Heart right ventricle (tissue), 16 donors: ENCODE measurements around the gene PKNOX1. TPM values are rescaled to one million over a fixed set of nuclear protein-coding genes. Genes with fewer than 3 reads are reported as not detected.
"Not testable (repeated sequence)": the region's sequence is repeated elsewhere in the genome, so short reads cannot be mapped to it uniquely, and the experiment has no call there.

Experiments
- ATAC-seq, 8 donors: fragments of 200-7000 bp; cut with Tn5 transposase; one replicate each; pipeline ENCODE4 v1.9.1; 2020; ENCODE audit warnings: mild to moderate bottlenecking in 8 of 8, moderate library complexity in 8 of 8, moderate number of reproducible peaks in 1 of 8
- DNase-seq, 2 donors: peaks; one replicate each; pipeline ENCODE4 v3.0.0-alpha.2; 2020
- H3K27ac ChIP-seq, 10 donors: fragments of 200-600 bp; sonication (generic) in 2 of 10; one replicate each; pipeline versions ENCODE4 v1.5.0 to v1.8.0; 2020 to 2022; ENCODE audit warnings: mild to moderate bottlenecking in 3 of 10
- H3K27me3 ChIP-seq, 7 donors: fragments of 200-600 bp; one replicate each; pipeline ENCODE4 v1.8.0; 2021 to 2022; ENCODE audit warnings: mild to moderate bottlenecking in 2 of 7
- H3K36me3 ChIP-seq, 9 donors: fragments of 200-600 bp; sonication (generic) in 1 of 9; one replicate each; pipeline versions ENCODE4 v1.5.0 to v1.8.0; 2020 to 2022; ENCODE audit warnings: mild to moderate bottlenecking in 2 of 9
- H3K4me1 ChIP-seq, 9 donors: fragments of 200-600 bp; sonication (generic) in 1 of 9; one replicate each; pipeline versions ENCODE4 v1.5.0 to v1.8.0; 2020 to 2022; ENCODE audit warnings: mild to moderate bottlenecking in 4 of 9
- H3K4me3 ChIP-seq, 10 donors: fragments of 200-600 bp; sonication (generic) in 2 of 10; one replicate each; pipeline versions ENCODE4 v1.5.0 to v1.8.0; 2020 to 2022; ENCODE audit warnings: mild to moderate bottlenecking in 7 of 10, moderate library complexity in 2 of 10
- H3K9me3 ChIP-seq, 11 donors: fragments of 200-600 bp in 10 of 11; sonication (generic) in 2 of 11; one replicate each; pipeline versions ENCODE4 v1.5.0 to v1.8.0; 2013 to 2022; ENCODE audit warnings: mild to moderate bottlenecking in 2 of 11, control low read depth in 1 of 11, moderate library complexity in 1 of 11
- WGBS, 2 donors: extraction: QIAGEN DNeasy Blood & Tissue Kit; methylation state at CpG; one replicate each; pipeline ENCODE4 v1.1.7; 2013; ENCODE audit warnings: inconsistent platforms in 1 of 2; 5-methylcytosine and 5-hydroxymethylcytosine counted together
- intact Hi-C, 10 donors: fragments of 100-400 bp; cut with DNase I; formaldehyde crosslinking; loops; one replicate each; pipeline versions ENCODE4 v1.11.1 to v1.14.2; 2022
- polyA plus RNA-seq, 2 donors: library from polyadenylated mRNA; stranded (reverse); fragments of 200-250 nt; gene quantifications; one replicate each; pipeline ENCODE4 v1.2.3, GENCODE V29; 2013
- total RNA-seq, 10 donors: library from RNA; stranded (reverse); fragmentation: NEBNext Ultra II Directional in 3 of 10; extraction: Animal tissue kit (Norgen Biotek cat#: 25700) in 3 of 10; gene quantifications; one replicate each; pipeline versions ENCODE4 v1.2.1 to v1.2.4, GENCODE V29; 2021 to 2023
- donor health status: Arrhythmogenic right ventricular cardiomyopathy.
- donor health status: ischemic (EF 13 %, LVEDD 7.1; RV severe dilation, severe dysfunction).
- donor health status: healthy with polysubstance abuse.
- donor health status: DM: no; HTN: yes; CAD: no.
- donor health status: DM: no; HTN: no; CAD: no.
- donor health status: ischemic (EF 25% LVEDD 6.9; RV normal size, moderate dysfunction).
- donor health status: ischemic (EF 25% LVEDD 5.7; RV mildly dilated, moderate dysfunction).
- donor health status: healthy.
- donor health status: DM: yes; HTN: yes; CAD: no.
- donor health status: Ischemic cardiomyopathy.
- donor health status: ischemic (EF 35%, LVEDD 5.7; RV mildly dilated, moderate dysfunction).
- donor health status: nonischemic (EF 11% LVEDD 7.7; RV severe dilation, severe dysfunction).
- donor health status: DM: yes; HTN: yes; CAD: no.
- donor health status: PGD.
- donor health status: ischemic (EF 29% LVEDD 5.4; RV normal size, mild dysfunction).
- donor health status: nonischemic (EF 23%, LVEDD 6.1; RV moderate dilation, normal function).

The PKNOX1 gene
- total and polyA plus RNA-seq, 12 donors = 5.0 to 11.6 (median 7.6) TPM

DNA sequence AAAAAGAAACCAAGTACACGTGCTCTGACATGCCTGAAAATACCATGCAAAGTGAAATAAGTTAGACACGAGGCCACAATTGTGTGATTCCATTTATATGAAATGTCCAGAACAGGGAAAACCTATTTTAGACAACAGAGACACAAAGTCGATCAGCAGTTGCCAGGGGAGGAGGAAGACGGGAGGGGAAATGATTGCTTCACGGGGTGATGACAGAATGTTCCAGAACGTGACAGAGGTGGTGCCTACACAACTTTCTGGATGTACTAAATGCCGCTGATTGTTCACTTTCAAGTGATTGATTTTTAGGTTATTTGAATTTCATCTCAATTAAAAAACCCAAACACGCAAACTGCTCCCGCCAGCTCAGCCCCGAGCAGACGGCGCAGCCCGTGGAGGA lies 78.8 kb downstream of the PKNOX1 start:
- H3K9me3 ChIP-seq, H3K4me3 ChIP-seq, H3K27ac ChIP-seq, H3K36me3 ChIP-seq, DNase-seq, intact Hi-C loops, ATAC-seq, H3K4me1 ChIP-seq, H3K27me3 ChIP-seq: not testable (repeated sequence)
- WGBS, 2 donors = no CpG with 5 or more reads among the region's 13 CpGs

DNA sequence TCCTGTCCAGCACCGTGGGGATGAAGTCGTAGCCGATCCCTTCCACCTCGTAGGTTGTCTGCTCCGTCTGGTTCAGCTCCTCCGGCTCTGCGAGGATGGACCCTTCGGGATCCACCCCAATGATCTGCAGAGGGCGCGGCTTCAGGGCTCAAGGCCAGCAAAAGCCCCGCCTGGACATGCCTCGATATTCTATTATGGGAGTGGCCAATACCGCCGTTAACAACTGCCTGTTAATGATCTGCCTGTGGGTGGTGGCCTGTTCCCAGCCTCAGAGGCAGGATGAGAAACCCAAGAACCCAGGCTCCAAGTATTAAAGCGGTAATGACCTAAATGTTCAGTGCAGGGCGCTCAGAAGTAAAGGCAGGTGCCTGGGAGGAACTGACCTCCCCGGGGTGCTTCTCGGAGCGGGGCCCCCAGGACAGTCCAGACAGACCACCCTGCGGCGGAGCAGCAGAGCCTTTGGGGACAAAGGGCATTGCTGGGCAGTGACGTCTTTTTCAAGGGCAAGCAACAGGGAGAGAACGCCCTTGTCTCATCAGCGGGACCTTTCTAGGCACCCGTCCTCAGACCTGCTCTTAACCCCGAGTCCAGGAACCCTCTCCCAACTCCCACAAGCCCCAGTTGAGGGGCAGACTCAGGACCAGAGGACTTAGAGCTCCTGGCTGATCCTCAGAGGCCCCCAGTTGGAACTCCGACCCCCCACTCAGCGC lies 88.7 kb downstream of the PKNOX1 start:
- ATAC-seq, H3K4me3 ChIP-seq, H3K4me1 ChIP-seq, H3K27me3 ChIP-seq, H3K36me3 ChIP-seq, intact Hi-C loops, H3K27ac ChIP-seq, H3K9me3 ChIP-seq, DNase-seq: not testable (repeated sequence)
- WGBS, 2 donors = 96% methylated on average over 2 of the region's 28 CpGs; no CpG with 5 or more reads in 1 of the 2 donors

DNA sequence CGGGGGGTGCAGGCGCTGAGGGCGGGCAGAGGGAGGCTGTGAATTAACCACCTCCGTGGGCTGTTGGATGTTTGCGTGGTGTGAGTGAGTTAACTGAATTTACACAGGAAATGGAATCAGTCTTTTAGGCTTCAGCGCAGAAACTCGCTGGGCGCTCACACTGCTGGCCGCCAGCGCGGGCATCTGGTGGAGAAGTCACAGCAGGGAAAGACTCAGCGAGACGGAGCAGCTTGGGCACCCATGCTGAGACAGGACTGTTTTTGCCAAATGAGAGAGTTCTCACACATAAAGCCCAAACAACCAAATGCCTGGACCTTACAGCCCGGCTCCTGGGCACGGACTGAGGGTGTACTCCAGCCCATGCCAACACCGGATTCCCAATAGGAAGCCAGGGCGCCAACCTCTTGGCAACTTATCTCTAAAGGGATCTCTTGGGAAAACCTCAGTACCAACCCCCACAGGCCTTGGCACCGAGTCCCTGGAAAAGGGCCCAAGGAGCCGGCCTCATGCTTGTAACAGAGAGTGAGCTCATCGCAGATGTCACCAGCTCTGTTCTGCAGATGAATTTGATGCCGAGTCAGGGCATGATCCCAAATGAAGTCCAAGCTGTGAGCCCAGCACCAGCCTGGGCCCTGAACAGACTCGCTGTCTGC lies 90.0 kb downstream of the PKNOX1 start:
- peak in 3 of 8 donors; percentile 16 to 51 (median 45) for ATAC-seq
- H3K4me3 ChIP-seq, H3K27me3 ChIP-seq, H3K36me3 ChIP-seq, H3K27ac ChIP-seq, intact Hi-C loops, H3K9me3 ChIP-seq, H3K4me1 ChIP-seq, DNase-seq: not testable (repeated sequence)
- no CpG with 5 or more reads among the region's 22 CpGs for WGBS, 2 donors

DNA sequence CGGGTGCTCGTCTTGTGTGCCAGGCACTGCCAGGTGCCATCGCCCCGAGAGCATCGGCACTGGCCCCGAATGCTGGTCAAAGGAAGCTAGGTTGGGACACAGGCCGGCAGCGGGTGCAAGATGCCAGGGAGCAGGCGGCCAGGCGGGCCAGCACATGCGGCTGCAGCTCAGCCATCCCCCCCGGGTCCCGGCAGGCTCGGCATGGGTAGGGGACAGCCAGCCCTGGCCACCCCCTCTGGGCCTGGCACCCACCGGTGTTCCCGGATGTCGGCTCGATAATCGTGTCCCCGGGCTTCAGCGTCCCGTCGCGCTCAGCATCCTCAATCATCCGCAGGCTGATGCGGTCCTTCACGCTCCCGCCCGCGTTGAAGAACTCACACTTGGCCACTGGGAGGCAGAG lies 91.6 kb downstream of the PKNOX1 start:
- H3K27me3 ChIP-seq, H3K9me3 ChIP-seq, intact Hi-C loops, H3K4me3 ChIP-seq, H3K4me1 ChIP-seq, DNase-seq, H3K27ac ChIP-seq, H3K36me3 ChIP-seq, ATAC-seq: not testable (repeated sequence)
- 94 to 100% methylated on average over 2 to 16 of the region's 30 CpGs for whole genome bisulfite sequencing, 2 donors

DNA sequence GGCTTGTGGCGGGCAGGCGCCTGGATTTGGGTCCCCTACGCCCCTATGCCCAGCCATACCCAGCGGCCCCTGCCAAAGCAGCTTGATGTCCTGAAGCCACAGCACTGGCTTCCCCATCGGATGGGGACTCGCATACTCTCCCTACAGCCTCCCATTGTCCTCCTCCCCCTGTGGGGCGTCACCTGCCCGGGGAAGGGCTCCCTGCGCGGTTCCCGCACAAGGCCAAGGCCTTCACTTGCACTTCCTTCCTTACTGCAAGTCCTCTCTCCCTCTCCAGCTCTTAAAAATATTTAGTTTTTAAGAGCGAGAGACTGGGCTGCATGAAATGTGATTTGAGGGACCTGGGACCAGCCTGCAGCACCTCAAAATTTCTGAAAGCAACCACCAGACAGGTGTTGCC lies 92.3 kb downstream of the PKNOX1 start:
- H3K36me3 ChIP-seq, H3K27ac ChIP-seq, H3K27me3 ChIP-seq, H3K4me3 ChIP-seq, ATAC-seq, H3K4me1 ChIP-seq, intact Hi-C loops, DNase-seq, H3K9me3 ChIP-seq: not testable (repeated sequence)
- WGBS, 2 donors = 73 to 83% methylated on average over 1 to 8 of the region's 12 CpGs

DNA sequence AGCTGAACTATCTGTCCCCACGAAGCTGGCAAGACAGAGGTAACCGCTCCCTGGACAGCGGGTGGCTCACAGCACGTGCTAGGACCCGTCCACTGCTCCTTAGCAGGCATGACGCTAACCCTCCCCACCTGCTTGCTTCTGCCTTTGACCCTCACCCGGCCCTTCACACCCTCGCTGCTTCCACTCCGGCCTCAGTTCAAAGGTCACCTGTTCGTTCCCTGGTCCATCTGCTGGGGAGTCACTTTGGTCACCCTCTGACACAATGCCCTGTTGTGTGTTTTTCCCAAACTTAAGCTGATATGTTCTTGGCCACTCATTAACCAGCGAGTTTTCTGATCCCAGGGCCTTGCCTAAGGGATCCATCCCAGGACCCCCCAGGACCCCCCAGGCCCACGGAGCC lies 93.7 kb downstream of the PKNOX1 start:
- H3K4me3 ChIP-seq, H3K27ac ChIP-seq, intact Hi-C loops, H3K36me3 ChIP-seq, DNase-seq, H3K4me1 ChIP-seq, ATAC-seq, H3K27me3 ChIP-seq, H3K9me3 ChIP-seq: not testable (repeated sequence)
- 83 to 92% methylated on average over 4 of the region's 12 CpGs for WGBS, 2 donors

DNA sequence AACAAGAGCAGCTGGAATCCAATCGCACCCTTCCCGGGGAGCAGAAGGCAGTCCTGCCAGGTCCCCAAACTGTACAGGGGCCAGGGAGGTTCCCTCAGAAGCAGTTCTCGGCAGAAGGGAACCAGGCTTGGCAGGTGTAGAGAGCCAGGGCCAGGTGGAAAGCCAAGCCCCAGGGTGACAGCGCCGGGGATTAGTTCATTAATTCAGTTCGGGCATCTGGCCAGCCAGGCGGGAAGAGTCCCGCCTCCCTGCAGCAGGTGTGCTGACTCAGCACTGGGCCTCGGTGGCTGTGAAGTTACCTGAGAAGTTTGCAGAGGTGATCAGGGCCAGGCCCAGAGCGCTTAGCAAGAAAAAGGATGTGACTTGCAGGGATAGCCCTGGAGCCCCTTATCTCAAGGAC lies 95.3 kb downstream of the PKNOX1 start:
- H3K36me3 ChIP-seq, H3K9me3 ChIP-seq, H3K27me3 ChIP-seq, H3K4me1 ChIP-seq, ATAC-seq, DNase-seq, H3K27ac ChIP-seq, intact Hi-C loops, H3K4me3 ChIP-seq: not testable (repeated sequence)
- no CpG with 5 or more reads among the region's 10 CpGs for WGBS, 2 donors

DNA sequence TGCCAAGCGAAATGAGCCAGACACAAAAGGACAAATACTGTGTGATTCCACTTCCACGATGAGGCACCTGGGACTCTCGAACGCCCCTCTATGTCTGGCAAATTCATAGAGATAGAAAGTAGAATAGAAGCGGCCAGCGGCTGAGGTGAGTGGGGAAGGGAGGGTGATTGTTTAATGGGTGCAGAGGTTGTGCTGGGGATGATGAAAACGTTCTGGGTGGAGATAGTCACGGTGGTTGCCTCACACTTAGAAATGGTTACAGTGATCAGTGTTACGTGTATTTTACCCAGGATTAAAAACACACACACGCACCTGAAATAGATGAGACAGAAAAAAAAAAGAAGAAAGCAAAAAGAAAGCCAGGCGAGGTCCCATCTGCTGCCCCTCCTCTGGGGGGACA lies 98.4 kb downstream of the PKNOX1 start:
- H3K9me3 ChIP-seq, H3K27ac ChIP-seq, H3K4me1 ChIP-seq, DNase-seq, intact Hi-C loops, H3K36me3 ChIP-seq, H3K4me3 ChIP-seq, ATAC-seq, H3K27me3 ChIP-seq: not testable (repeated sequence)
- no CpG with 5 or more reads among the region's 11 CpGs for WGBS, 2 donors

DNA sequence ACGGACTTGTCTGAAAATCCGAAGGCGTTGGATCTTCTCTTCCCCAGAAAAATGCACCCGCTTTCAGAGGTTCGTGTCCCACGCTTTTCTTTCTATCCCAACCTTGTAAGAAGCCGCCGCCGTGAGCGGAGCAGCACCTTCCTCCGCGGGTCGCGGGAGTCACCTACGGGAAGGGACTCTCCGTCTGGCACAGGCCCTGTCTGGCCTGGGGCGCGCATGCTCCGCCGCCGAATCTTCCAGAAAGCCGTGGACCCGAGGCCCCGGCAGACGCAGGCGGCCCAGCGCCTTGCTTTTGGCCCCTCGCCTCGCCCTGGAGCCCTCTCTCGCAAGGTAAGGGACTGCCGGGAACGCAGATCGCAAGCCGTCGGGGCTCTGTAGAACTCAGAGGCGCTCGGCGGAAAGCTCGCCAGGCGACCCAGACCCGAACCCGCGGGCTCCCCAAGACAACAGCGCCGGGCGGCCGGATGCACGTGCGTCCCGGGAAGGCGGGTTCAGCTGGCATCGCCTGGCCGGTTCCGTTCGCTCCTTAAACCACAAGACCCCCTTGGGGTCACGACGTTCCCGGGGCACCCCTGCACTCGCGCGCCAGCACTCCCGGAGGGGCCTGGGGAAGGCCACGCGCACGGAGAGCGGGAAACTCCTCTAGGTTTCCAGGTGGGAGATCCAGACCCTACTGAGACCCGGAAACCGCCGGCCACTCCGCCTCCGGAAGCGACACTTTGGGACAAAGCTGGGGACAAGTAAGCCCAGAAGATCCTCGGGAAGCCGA lies 100.2 kb downstream of the PKNOX1 start:
- H3K27ac ChIP-seq, H3K4me3 ChIP-seq, intact Hi-C loops, H3K4me1 ChIP-seq, H3K36me3 ChIP-seq, DNase-seq, H3K27me3 ChIP-seq, H3K9me3 ChIP-seq: not testable (repeated sequence)
- ATAC-seq = peak in 4 of 8 donors; percentile 10 to 20 (median 20)
- no CpG with 5 or more reads among the region's 74 CpGs for WGBS, 2 donors

DNA sequence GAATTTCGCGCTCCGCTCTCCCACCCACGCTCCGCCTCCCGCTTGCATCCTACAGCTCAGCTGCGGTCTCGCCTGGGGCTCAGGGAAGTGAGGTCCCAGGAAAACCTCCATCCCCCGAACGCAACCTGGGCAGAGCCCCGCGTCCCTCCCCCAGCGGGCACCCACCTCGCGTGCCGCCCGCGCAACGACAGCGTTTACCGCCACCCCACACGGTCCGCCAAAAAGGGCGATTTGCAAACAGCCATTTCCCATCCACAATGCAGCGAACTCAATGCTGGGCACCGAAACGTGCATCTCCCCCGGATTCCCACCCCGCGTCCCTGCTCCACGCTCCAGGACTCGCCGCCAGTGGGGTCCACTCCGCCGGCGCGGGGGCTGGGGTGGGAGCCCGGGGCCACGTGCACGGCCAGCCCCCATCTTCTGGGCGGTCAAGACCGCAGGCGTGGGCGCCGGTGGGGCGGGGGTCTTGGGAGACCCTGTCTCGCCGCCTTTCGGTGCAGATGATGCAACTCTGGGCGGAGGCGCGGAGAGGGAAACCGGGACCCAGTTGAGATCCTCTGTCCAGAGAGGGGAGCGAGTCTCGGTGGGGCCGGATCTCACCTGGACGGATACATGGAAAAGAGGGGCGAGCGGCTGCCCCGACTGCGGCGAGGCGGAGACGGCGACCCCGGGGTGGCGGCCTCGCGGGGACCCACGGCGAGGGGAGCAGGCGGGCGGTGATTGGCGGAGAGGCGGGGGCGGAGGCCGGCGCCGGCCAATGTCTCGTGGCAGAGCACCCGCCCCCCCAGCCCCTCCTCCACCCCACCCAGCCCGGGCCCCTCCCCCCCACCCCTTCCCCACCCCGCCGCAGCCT lies 101.0 kb downstream of the PKNOX1 start, which contains the start of gene CBS:
Gene CBS (minus strand): TSS at position 666 of the 853 bp plus-strand sequence. CDS start 3,642 bp downstream, outside the sequence.
- DNase-seq, intact Hi-C loops, H3K36me3 ChIP-seq, H3K27ac ChIP-seq, H3K4me1 ChIP-seq, H3K9me3 ChIP-seq, H3K27me3 ChIP-seq, H3K4me3 ChIP-seq: not testable (repeated sequence)
- ATAC-seq = peak in 7 of 8 donors; percentile 17 to 77 (median 63)
- no CpG with 5 or more reads among the region's 84 CpGs for WGBS, 2 donors
